ENCODE data around the gene PRRG1.
"Not testable (repeated sequence)": the region's sequence is repeated elsewhere in the genome, so short reads cannot be mapped to it uniquely, and the experiment has no call there.

PRRG1 gene

DNA sequence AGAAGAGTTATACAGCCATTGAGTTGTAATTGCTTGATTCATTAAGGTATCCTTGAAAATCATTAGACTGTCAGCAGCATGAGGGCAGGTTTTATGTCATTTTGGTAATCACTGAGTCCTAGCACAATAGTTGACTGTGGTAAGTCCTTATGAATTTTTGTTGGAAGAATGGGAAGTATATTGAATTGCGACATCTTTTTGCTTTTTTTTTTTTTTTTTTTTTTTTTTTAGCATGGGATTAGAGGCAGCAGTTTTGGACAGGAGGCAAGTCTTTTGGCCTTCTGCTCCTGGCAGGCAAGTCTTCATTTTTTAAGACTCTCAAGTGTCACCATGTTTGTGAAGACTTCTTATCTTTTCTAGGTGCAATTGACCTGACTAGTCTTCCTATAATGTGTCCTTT is 29.7 kb downstream of the PRRG1 start:
- DNase-seq (ENCODE audit: low spot score), result no peak

DNA sequence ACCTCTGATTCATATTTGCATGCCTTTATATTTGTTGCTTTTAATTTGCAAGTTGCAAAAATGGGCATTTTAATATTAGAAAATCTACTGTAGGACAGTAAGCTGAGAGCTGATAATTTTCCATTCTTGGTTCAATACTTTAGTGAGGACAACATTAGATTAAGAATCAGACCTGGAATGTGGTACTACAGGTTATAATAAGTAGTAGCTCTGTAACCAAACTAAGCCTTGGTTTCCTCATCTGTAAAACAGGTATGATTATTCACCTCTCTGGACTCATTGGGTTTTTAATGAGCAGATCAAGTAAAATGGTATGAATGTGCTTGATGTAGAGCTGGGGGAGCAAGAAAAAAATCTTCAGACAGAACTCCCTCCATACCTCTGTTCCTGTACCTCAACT is 31.1 kb downstream of the PRRG1 start:
- DNase-seq (ENCODE audit: low spot score), result no peak

DNA sequence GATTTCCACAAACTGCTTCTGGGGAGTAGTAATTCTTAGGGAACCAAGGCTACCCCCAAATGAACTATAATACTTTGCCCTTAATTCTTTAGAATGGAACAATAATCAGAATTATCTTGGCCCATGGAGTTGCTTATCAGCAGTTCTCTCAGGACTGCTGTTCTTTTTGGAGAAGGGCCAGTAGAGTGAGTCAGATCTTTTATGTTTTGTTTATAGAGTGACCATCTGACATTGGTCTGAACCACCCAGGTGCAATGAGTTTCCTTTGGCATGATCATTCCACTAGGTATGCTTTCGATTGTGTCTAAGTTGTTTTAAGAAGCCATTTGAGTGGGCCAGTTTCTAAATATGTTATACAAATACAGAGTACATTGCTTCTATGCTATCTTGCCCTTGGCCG is 31.8 kb downstream of the PRRG1 start:
- no peak for DNase-seq (ENCODE audit: low spot score)

DNA sequence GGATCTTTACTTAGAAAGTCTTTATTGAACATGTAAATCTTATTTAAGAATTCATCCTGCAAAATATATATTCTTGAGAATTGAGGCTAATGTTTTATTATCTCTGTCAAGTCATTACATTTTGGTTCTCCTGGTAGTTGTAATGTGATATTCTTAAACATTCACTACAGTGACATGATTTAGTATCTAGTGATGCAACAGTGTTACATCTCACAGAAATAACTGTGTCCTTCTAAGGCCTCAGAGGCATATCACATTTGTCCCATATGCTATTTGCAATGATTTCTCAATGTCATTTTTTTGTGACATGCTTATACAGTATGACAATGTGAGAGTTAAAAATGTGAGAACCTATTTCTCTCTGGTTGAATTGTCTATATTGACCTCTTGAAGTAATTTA is 34.1 kb downstream of the PRRG1 start:
- no peak for DNase-seq (ENCODE audit: low spot score)

DNA sequence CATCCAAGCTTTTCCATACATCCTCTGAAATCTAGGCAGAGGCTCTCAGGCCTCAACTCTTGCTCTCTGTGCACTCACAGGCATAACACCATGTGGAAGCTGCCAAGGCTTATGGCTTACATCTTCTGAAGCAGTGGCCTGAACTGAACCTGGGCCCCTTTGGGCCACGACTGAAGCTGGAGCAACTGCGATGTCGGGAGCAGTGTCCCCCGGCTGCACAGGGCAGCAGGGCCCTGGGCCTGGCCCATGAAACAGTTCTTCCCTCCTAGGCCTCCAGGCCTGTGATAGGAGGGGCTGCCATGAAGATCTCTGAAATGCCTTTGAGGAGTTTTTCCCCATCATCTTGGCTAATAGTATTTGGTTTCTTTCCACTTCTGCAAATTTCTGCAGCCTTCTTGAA is 39.2 kb downstream of the PRRG1 start:
- DNase-seq (ENCODE audit: low spot score), result no peak

DNA sequence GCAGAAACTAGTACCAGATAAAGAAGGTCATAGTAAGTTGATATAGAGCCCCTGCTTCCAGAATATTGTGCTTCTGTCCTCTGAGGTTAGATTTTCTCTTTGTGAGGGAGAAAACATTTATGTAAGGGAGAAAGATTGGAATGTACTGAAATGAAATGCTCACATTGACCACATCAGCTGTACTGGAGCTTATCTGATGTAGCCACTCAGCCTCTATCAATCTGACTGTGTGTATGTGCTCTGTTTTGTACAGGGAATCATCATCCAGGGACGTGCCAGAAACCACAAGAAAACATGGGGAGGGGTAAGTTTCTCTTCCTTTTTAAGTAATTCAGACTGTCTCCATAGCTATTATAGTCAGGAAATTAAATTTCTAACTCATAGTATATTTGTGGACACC is 56.8 kb downstream of the PRRG1 start:
- no peak for DNase-seq (ENCODE audit: low spot score)

DNA sequence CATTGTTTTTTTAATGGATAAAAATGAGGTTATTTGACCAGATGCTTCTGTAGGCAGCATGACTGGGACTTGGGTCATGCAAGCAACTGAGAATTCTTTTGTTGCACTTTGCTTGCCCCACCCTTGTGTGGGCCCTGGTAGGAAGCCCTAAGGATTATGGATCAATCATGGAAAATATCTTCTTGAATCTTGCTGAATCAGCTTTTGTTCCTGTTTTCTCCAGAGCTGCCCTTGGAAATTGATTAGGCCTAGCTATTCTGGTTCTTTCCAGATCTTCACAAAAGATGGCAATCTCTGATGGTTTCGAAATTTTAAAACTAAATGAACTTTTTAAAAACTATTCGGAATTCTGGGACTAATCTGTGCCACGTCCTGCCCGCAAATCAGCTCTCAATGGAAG is 58.6 kb downstream of the PRRG1 start:
- no peak for DNase-seq (ENCODE audit: low spot score)

DNA sequence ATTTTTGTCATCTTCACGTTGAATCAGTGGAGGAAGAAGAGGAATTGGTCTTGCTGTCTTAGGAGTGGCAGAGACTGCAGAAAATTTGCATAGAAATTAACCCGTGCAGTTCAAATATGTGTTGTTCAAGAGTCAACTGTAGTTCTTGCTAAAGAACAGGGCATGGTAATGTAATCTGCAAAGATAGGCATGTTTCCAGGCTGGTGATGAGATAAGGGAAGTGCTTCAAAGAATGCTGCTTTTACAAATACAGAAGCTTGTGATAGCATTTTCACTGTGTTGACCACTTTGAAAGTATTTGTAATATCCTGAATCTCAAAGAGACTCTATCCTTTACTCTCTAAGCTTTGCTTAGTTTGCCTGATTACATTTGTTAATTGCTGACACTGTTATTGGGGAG is 60.1 kb downstream of the PRRG1 start:
- no peak for DNase-seq (ENCODE audit: low spot score)

DNA sequence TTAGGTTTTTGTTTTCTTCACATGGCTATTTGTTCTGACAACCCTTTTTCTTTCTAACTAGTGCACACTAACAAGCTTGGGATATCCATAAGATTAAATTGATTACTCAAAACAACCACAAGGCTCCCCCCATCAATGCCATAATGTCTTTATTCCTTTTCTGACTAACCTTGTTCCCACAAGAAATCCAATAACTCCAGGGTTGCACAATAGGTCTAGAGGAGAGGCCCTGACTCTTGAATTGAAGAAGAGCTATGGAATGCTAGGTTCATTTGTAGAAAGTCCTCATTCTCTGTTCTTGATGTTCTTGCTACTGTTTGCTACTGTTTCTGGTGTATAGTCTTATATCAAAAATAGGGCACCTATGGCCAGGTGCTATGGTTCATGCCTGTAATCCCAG is 71.0 kb downstream of the PRRG1 start:
- DNase-seq (ENCODE audit: low spot score), result no peak

DNA sequence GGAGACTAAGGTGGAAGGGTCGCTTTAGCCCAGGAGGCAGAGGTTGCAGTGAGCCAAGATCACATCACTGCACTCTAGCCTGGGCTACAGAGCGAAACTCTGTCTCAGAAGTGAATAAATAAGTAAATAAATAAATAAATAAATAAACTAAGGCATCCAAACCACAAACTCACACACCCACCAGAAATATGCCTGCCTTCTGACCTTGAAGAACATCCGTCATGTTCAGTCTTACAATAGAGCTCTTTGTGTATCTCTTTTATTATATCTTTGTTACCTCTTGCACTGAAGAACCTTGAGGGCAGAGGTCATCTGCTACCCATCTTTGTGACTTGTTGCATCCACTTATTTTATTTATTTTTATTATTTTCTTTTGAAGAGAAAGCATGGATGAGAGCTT is 71.6 kb downstream of the PRRG1 start:
- DNase-seq (ENCODE audit: low spot score), result no peak

DNA sequence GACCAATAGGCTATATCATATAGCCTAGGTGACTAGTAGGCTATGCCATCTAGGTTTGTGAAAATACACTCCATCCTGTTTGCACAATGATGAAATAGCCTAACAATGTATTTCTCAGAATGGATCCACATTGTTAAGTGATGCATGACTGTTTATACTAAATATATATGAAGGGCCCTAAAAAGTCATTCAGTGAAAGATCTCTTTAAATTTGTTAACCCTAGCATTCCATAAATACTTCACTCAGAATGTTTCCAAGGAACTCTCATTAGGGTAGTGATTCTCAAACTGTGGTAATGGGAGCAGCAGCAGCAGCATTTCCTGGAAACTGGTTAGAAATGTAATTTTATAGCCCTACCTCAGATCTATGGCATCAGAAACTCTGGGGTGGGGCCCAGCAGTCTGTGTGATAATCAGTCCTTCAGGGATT is 74.9 kb downstream of the PRRG1 start:
- DNase-seq (ENCODE audit: low spot score), result no peak

DNA sequence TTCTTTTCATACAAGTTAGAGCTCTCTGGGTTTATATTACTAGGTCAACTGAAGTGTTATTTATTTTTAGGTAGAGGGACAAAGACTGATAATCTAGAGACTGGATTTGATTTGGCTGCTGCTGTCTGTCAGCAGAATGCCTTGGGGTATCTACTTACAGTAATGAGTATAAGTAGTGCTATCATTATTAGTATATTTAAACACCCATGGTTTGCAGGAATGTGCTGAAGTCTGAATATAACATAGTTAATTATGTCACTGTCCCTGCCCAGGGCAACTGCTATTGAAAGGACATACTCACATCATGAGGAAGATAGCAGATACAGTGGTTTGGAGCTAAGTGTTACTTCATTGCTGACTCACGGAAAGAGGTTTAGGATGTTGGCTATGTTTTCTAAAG is 76.2 kb downstream of the PRRG1 start:
- DNase-seq (ENCODE audit: low spot score), result no peak

DNA sequence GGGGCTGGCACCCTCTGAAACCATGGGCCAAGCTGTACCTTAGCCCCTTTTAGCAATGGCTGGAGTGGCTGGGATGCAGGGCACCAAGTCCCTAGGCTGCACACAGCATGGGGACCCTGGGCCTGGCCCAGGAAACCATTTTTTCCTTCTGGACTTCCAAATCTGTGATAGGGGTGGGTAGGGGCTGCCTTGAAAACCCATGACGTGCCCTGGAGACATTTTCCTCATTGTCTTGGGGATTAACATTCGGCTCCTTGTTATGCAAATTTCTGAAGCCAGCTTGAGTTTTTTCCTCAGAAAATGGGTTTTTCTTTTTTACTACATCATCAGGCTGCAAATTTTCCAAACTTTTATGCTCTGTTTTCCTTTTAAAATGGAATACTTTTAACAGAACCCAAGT is 79.8 kb downstream of the PRRG1 start:
- DNase-seq (ENCODE audit: low spot score), result not testable (repeated sequence)

DNA sequence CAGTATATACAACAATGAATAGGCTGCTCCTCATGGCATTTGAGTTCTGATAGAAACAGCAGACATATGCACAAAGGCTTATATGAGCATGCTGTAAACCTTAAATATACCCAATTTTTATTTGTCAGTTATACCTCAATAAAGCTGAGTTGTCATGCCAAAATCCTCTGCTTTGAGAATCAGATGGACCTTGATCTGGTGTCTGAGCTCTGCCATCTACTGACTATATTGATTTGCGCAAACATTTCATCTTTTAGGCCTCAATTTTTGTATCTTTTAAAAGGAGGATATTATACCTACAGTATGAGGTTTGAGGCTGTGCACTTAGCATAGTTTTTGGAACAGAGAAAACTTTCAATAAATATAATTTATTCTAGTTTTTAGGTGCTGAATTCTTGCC is 85.2 kb downstream of the PRRG1 start:
- DNase-seq (ENCODE audit: low spot score), result no peak

DNA sequence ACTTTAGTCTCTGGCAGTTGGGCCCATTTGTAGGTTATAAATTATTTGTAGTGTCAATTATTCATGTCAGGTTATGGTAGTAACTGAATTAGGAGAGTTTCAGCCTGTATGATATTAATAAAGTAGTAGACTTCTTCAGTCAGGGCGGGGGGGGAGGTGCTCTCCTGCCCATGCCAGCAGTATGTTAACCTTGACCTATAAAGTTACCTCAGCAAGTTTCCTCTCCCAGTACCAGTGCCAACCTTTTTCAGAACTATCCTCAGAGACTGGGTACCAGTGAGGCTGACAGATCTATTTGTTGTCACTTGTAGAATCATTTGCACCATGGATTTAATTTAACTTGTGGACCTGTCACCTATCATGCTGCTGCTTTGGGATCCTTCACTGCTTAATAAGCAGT is 88.0 kb downstream of the PRRG1 start:
- DNase-seq (ENCODE audit: low spot score), result no peak

DNA sequence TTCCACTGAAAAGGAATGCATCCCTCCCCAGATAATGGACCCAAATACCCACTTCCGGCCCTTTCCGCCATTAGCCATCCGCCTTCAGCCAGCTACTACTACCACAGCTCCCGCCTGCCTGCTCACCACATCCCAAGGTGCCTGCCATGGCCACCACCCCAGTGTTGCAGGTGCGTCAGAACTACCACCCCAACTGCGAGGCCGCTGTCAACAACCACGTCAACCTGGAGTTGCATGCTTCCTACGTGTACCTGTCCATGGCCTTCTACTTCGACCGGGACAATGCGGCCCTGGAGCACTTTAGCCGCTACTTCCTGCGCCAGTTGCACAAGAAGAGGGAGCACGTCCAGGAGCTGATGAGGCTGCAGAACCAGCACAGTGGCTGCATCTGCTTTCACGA is 92.2 kb downstream of the PRRG1 start:
- no peak for DNase-seq (ENCODE audit: low spot score)

DNA sequence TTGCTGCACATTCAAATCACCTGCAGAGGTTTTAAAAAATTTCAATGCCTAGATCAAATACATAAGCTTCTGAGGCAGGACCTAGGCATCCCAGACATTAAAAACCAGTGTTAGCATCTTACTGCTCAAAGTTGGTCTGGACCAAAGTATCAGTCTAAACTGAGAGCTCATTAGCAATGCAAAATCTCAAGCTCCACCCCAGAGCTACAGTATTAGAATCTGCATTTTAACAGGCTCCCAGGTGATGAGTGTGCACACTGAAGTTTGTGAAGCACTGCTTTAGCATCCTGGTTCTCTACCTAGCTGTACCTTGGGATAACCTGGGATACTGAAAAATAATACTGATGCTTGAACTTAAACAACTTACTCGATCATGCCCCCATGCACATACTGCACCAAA is 96.0 kb downstream of the PRRG1 start:
- DNase-seq (ENCODE audit: low spot score), result no peak

DNA sequence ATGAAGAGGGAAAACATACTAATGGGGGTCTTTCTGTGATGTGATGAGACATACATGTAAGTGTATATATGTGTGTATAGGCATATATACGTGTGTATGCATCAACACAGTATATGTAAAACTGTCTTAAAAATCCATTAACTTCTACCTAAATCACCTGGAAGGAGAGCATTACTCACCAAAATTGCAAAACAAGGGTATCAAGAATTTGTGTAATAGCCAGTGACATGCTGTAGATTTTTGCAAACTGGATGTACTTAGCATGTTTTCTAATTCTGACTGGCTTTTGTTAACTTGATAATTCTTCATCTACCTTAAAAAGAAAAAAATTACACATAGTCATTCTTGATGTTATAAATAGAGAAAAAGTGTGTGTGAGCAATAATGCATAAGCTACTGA is 104.7 kb downstream of the PRRG1 start:
- DNase-seq (ENCODE audit: low spot score), result no peak

DNA sequence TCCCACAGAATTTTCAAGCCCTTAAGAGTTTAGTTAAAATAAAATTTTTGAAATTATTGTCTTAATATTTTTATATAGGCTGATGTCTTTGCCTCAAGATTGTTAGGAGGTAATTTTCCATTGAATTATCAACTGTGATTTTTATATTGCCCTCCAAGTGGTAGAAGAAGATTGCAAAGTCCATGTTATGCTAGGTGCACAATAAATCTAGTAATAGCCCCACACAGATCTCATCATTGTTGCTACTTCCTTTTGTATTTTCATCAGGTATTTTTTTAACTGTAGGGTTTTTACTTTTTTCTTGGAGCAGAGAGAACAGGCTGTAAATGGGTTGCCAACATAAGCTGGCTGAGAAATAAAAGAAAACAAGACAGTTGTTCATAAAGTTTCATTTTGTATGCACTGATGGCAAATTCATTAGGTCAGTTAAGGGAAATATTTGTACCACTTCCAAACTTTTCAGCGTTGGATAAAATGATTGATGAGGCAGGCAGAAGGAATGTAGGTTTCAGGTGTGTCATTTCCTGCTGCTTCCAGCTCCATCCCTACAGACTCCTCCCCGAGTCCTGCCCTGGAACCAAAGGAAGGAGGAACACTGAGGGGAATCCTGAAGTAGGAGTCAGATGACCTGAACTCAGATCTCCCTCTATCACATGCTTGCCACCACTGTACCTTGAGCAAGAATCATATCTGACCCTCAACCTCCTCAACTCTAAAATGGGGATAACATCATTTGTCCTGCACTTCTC is 105.5 kb downstream of the PRRG1 start:
- DNase-seq (ENCODE audit: low spot score), result no peak

DNA sequence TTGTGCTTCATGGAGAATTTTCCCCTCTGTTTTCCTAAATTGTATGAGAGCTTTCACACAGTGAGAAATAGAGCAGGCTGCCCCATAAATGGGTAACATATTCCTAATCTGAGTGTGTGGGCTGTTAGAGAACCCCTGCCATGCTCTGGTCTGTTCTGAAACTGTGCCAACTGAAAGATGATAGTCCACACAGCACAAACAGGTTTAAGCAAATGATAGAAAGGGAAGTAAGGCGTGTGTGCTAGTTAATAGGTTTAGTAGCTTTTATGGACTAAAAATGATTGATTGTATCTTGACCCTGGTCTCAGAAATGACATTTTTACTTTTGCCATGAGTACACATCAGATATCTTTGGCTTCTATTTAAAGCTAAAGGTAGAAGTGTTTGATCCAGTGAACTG is 106.2 kb downstream of the PRRG1 start:
- DNase-seq (ENCODE audit: low spot score), result no peak

DNA sequence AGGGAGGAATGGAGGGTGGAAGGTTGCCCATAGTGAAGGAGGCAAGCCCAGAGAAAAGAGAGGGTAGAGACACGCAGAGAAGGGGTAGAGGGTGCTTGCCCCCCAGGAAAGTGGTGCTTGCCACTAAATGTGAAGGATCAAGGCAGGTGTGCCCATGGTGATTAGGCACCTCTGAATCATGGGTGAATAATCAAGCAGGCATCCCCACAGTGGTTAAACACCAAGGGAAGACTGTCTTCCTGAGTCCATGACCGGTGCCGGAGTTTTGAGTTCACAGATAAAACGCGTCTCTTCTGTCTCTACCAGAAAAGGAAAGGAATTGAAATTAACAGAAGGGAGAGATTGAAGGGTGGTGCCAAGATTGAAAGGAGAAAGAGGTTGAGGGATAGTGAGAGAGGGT is 111.1 kb downstream of the PRRG1 start:
- not testable (repeated sequence) for DNase-seq (ENCODE audit: low spot score)

DNA sequence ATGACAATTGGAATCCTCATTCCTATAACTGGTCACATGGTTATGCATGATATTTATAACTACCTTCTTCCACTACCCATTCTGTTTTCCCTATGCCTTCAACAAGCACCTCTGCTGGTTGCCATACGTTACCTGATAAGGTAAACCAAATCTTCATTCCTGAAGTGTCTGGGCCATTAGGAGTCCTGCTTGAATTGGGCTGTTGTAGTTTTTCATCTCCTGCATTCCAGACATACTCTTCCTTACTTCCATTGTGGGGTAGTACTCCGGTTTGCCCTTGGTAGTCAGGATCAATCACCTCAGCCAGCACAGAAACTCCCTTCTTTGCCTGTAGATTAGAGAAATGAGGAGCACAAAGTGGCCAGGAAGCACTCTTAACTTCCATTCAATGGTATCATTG is 113.2 kb downstream of the PRRG1 start:
- DNase-seq (ENCODE audit: low spot score), result no peak

DNA sequence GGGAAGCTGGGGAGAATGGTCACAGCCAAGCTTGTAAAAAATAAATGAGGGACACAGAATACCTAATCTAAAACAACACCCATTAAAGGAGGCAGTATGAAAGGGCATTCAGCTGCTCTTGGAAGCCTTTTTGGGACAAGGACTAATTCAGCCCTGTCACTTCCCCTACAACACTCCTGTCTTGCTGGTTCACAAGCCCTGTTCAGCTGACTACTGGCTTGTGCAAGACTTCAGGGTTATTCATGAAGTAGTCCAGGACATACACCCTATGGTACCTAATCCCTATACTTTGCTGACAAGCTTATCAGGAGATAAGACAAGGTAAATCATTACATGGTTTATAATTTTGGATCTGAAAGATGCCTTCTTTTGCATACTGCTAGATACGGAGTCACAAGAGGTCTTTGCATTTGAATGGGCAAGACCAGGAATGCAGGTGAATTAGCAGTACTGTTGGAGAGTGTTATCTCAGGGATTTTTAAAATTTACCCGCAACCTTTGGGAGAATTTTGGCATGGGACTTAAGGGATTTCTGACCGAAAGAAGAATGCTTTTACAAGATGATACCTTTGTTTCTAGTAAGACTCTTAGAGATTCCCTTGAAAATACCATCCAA is 119.1 kb downstream of the PRRG1 start:
- no peak for DNase-seq (ENCODE audit: low spot score)

DNA sequence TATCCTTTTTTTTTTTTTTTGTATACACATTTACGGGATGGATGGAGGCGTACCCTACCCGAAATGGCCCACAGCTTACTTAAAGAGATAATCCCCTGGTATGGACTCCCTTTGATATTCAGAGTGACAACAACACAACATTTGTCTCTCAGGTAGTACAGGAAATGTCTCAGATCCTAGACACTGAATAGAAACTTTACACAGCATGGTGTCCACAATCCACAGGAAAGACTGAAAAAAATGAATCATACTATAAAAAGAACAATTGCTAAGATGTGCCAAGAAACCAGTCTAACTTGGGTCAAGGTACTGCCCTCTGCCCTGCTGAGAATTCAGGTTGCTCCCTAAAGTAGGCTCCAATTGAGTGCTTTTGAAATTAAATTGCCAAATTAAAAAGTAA is 121.5 kb downstream of the PRRG1 start:
- no peak for DNase-seq (ENCODE audit: low spot score)
